ENCODE results near the gene SLC35A1.

- TF ChIP-seq CTCF (IDR thresholded peaks at IDR 0.05) (no peak), POLR2A (IDR thresholded peaks at IDR 0.05) (no peak)
Measured at GRCh38 chr6:87430499-87430898, 42.3 kb upstream of the SLC35A1 start.

All from testis (tissue), 2 donors.